Lower lobe of right lung (tissue), 2 donors: ENCODE results near the gene SETD3. TPM values are rescaled to one million over a fixed set of nuclear protein-coding genes. Genes with fewer than 3 reads are reported as not detected.
A peak's percentile ranks its signal among the peaks of the same experiment; 100 is the strongest.

ENCODE experiments used
- ATAC-seq, 2 donors: fragments of 200-7000 bp; cut with Tn5 transposase; one replicate each; pipeline ENCODE4 v1.9.1; 2020 to 2022; ENCODE audit warnings: mild to moderate bottlenecking in 2 of 2, moderate library complexity in 2 of 2
- DNase-seq: peaks from one replicate; pipeline ENCODE4 v3.0.0-alpha.2; 2020
- H3K27ac ChIP-seq: fragments of 200-600 bp; one replicate; pipeline ENCODE4 v1.8.0; 2022
- H3K27me3 ChIP-seq: fragments of 200-600 bp; one replicate; pipeline ENCODE4 v1.8.0; 2022; ENCODE audit warnings: low read depth
- H3K36me3 ChIP-seq: fragments of 200-600 bp; one replicate; pipeline ENCODE4 v1.8.0; 2022; ENCODE audit warnings: mild to moderate bottlenecking
- H3K4me1 ChIP-seq: fragments of 200-600 bp; one replicate; pipeline ENCODE4 v1.8.0; 2022
- H3K4me3 ChIP-seq: fragments of 200-600 bp; one replicate; pipeline ENCODE4 v1.8.0; 2022; ENCODE audit warnings: mild to moderate bottlenecking
- H3K9me3 ChIP-seq: fragments of 200-600 bp; one replicate; pipeline ENCODE4 v1.8.0; 2022
- intact Hi-C: fragments of 100-400 bp; cut with DNase I; formaldehyde crosslinking; loops from one replicate; pipeline ENCODE4 v1.11.0; 2022
- total RNA-seq: library from RNA; stranded (reverse); fragmentation: NEBNext Ultra II Directional; extraction: Animal tissue kit (Norgen Biotek cat#: 25700); gene quantifications from one replicate; pipeline ENCODE4 v1.2.1, GENCODE V29; 2021
- TF ChIP-seq, protein P1 (sequence below): fragments of 200-600 bp; IDR thresholded peaks from one replicate; pipeline ENCODE4 v1.8.0; 2022; ENCODE audit warnings: antibody characterized with exemption, mild to moderate bottlenecking
- donor health status: DM: no; HTN: yes; CAD: no; lungs with severe emphysema.

Gene SETD3
- total RNA-seq, 1 donor from 2014 or later: 78.7 TPM

DNA sequence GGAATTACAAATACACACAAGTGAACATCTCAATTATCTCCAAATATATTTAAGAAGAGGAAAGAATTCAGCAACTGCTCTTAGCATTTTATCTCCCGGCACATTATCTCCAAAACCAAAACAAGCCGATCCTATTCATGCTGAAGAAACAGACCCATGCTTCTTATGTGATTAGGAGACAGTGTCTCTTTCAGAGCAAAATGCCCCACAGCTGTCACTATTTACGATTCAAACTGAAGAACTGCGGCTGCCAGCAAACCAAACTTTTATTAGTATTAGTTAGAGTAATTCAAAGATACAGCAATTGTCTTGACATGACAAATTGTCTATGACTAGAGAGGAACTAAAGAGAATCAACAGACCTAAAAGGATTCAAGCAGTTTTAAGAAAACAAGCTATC is 79.4 kb downstream of the SETD3 start:
- no peak for ATAC-seq
- DNase-seq: no peak
- H3K9me3 ChIP-seq: no peaks in the 10 kb centered on the region
- intact Hi-C loops: no loop called here
- H3K36me3 ChIP-seq: peaks cover 80% of the 10 kb centered on the region
- H3K4me1 ChIP-seq: no peaks in the 10 kb centered on the region
- TF ChIP-seq, protein P1, sequence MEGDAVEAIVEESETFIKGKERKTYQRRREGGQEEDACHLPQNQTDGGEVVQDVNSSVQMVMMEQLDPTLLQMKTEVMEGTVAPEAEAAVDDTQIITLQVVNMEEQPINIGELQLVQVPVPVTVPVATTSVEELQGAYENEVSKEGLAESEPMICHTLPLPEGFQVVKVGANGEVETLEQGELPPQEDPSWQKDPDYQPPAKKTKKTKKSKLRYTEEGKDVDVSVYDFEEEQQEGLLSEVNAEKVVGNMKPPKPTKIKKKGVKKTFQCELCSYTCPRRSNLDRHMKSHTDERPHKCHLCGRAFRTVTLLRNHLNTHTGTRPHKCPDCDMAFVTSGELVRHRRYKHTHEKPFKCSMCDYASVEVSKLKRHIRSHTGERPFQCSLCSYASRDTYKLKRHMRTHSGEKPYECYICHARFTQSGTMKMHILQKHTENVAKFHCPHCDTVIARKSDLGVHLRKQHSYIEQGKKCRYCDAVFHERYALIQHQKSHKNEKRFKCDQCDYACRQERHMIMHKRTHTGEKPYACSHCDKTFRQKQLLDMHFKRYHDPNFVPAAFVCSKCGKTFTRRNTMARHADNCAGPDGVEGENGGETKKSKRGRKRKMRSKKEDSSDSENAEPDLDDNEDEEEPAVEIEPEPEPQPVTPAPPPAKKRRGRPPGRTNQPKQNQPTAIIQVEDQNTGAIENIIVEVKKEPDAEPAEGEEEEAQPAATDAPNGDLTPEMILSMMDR: no peak
- no peak overlapping the region for H3K4me3 ChIP-seq
- no peaks in the 10 kb centered on the region for H3K27me3 ChIP-seq
- no peak overlapping the region for H3K27ac ChIP-seq

DNA sequence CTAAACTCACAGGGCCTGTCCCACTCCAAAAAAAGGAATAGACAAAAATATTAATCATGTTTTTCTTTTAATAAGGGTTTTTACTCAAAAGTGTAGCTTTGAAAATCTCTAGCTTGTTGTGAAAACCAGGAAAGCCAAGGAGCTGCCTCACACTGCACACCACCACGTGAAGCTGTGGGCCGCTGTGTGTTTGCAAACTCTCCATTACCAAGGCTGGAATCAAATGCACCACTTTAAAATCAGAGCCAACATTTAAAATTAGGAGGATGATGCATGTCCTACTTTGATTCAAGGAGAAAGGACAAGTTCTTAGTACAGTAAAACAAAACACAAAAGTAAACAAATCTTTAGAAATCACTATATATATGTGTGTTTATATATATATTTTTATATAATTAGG is 83.0 kb downstream of the SETD3 start:
- H3K9me3 ChIP-seq: no peaks in the 10 kb centered on the region
- H3K36me3 ChIP-seq: peaks cover 68% of the 10 kb centered on the region
- intact Hi-C loops: no loop called here
- no peaks in the 10 kb centered on the region for H3K27me3 ChIP-seq
- H3K27ac ChIP-seq: no peak overlapping the region
- DNase-seq: no peak
- H3K4me1 ChIP-seq: no peaks in the 10 kb centered on the region
- H3K4me3 ChIP-seq: no peak overlapping the region
- no peak for ATAC-seq
- TF ChIP-seq, protein P1: no peak

GRCh38 chr14:99395909-99396530 is 84.6 kb downstream of the SETD3 start:
- ATAC-seq (peak in 1 of 2 donors; percentile 77), DNase-seq (no peak)
- H3K4me3 ChIP-seq: no peak overlapping the region
- TF ChIP-seq, protein P1: no peak
- intact Hi-C loops: no loop called here
- H3K27me3 ChIP-seq: no peaks in the 10 kb centered on the region
- H3K4me1 ChIP-seq: no peaks in the 10 kb centered on the region
- H3K36me3 ChIP-seq: peaks cover 64% of the 10 kb centered on the region
- no peaks in the 10 kb centered on the region for H3K9me3 ChIP-seq
- no peak overlapping the region for H3K27ac ChIP-seq

GRCh38 chr14:99394602-99395156 is 86.0 kb downstream of the SETD3 start:
- no peaks in the 10 kb centered on the region for H3K4me1 ChIP-seq
- ATAC-seq: no peak

DNA sequence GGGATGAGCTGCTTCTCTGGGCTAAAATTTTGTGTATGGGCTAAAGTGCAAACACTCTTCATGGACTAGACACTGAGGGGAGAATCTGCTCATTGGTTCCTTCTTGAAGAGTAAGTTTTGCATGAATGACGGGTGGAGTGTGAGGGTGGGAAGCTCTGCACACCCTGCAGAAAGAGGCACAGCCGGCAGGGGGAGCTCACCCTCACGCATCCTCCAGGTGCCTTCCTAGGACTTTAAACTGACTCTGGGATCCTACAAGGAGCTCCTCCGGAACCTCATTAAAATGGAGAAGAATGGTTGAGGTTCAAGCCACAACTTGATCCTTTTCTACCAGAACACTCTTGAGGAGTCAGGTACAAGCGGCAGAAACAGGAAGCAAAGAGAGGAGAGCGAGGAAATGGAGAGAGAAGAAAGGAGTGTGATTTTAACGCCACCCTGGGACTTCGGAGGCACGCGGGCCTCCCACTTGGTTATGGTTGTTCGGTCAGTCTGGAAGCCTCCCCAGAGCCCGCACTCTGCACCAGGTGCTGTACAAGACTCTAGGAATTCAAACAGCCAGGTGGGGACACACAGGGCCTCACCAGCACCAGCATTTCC is 87.5 kb downstream of the SETD3 start:
- H3K27me3 ChIP-seq: no peaks in the 10 kb centered on the region
- peak; percentile 75 to 76 for ATAC-seq
- H3K4me3 ChIP-seq: no peak overlapping the region
- H3K27ac ChIP-seq: no peak overlapping the region
- TF ChIP-seq, protein P1: peak; percentile 69
- peaks cover 4% of the 10 kb centered on the region for H3K4me1 ChIP-seq
- intact Hi-C loops: no loop called here
- H3K36me3 ChIP-seq: peaks cover 41% of the 10 kb centered on the region
- no peak for DNase-seq
- no peaks in the 10 kb centered on the region for H3K9me3 ChIP-seq

More at GRCh38 chr14:99394602-99395156, 86.0 kb downstream of the SETD3 start:
- no peak overlapping the region for H3K4me3 ChIP-seq
- intact Hi-C loops: no loop called here
- no peaks in the 10 kb centered on the region for H3K9me3 ChIP-seq
- TF ChIP-seq, protein P1: no peak
- H3K27ac ChIP-seq: no peak overlapping the region
- no peaks in the 10 kb centered on the region for H3K27me3 ChIP-seq
- DNase-seq: no peak
- H3K36me3 ChIP-seq: peaks cover 56% of the 10 kb centered on the region
